HG02973 (cell line): ENCODE results near the gene TMEM108.

ENCODE experiments used
- ATAC-seq: cut with Tn5 transposase; IDR thresholded peaks from one replicate; pipeline ENCODE4 v1.9.1; 2021; ENCODE audit warnings: moderate library complexity; ENCODE audit not compliant: unreplicated experiment

Gene TMEM108

DNA sequence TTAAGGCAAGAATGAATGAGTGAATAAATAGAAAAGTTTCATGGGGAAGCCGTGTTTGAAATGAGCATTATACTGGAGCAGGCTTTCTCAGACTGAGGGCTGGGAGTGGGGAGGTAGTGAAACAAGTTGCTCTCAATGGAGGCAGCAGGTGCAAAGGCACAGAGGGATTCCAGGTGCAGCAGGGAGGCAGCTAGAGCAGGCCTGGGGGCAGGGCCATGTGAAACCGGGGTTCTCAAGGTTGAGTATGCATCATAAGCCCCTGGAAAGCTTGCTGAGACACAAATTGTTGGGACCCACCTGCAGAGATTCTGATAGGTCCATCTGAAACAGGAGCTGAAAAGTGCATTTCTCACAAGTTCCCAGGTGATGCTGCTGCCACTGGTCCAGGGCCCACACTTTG, 406.9 kb downstream of the TMEM108 start:
- ATAC-seq = no peak
